Measurements from ENCODE around the gene NRDE2.
"Not testable (repeated sequence)": the region's sequence is repeated elsewhere in the genome, so short reads cannot be mapped to it uniquely, and the experiment has no call there.

NRDE2 gene

GRCh38 chr14:90342327-90342726 lies 10.6 kb upstream of the NRDE2 start:
- no peak for DNase-seq

- DNase-seq = no peak
These were observed 10.0 kb upstream of the NRDE2 start for GRCh38 chr14:90341784-90342183.

GRCh38 chr14:90341232-90341631 lies 9.5 kb upstream of the NRDE2 start:
- DNase-seq = not testable (repeated sequence)

GRCh38 chr14:90336985-90337384 lies 5.2 kb upstream of the NRDE2 start:
- no peak for DNase-seq

GRCh38 chr14:90336401-90336800 lies 4.7 kb upstream of the NRDE2 start:
- DNase-seq = no peak

GRCh38 chr14:90332271-90332584 lies 487 bp upstream of the NRDE2 start:
- DNase-seq = no peak

- no peak for DNase-seq
These were observed 1.2 kb downstream of the NRDE2 start for GRCh38 chr14:90330203-90331196.

- no peak for DNase-seq
These were observed 9.8 kb downstream of the NRDE2 start for GRCh38 chr14:90321891-90322290.

- no peak for DNase-seq
These were observed 11.9 kb downstream of the NRDE2 start for GRCh38 chr14:90319634-90320541.

GRCh38 chr14:90319173-90319572 lies 12.6 kb downstream of the NRDE2 start:
- DNase-seq = no peak

GRCh38 chr14:90318016-90318415 lies 13.7 kb downstream of the NRDE2 start:
- DNase-seq = no peak

GRCh38 chr14:90317286-90317685 lies 14.5 kb downstream of the NRDE2 start:
- DNase-seq = no peak

GRCh38 chr14:90308561-90308960 lies 23.2 kb downstream of the NRDE2 start:
- no peak for DNase-seq

GRCh38 chr14:90305176-90305601 lies 26.6 kb downstream of the NRDE2 start:
- DNase-seq = no peak

GRCh38 chr14:90304502-90304901 lies 27.2 kb downstream of the NRDE2 start:
- DNase-seq = no peak

- DNase-seq = no peak
These were observed 28.3 kb downstream of the NRDE2 start for GRCh38 chr14:90303473-90303872.

GRCh38 chr14:90302529-90303303 lies 29.0 kb downstream of the NRDE2 start:
- DNase-seq = no peak

- peak in 1 of 2 experiments; percentile 40 for DNase-seq
These were observed 30.1 kb downstream of the NRDE2 start for GRCh38 chr14:90301668-90302090.

GRCh38 chr14:90301122-90301521 lies 30.6 kb downstream of the NRDE2 start:
- no peak for DNase-seq

GRCh38 chr14:90300611-90301047 lies 31.1 kb downstream of the NRDE2 start:
- no peak for DNase-seq

GRCh38 chr14:90299408-90299807 lies 32.3 kb downstream of the NRDE2 start:
- DNase-seq = no peak

- DNase-seq = no peak
These were observed 33.7 kb downstream of the NRDE2 start for GRCh38 chr14:90297876-90298629.
